RWPE2 (cell line): ENCODE data around the gene RBM39.

Source experiments
- ATAC-seq: fragments of 200-7000 bp; cut with Tn5 transposase; 3 replicates; pipeline ENCODE4 v1.9.1; 2021; ENCODE audit warnings: low read depth
- DNase-seq: peaks from one replicate; pipeline ENCODE4 v3.0.0-alpha.2; 2020; ENCODE audit warnings: low spot score
- H3K27ac ChIP-seq: fragments of 450-650 bp; 2 replicates; pipeline ENCODE4 v1.5.1; 2017; ENCODE audit warnings: mild to moderate bottlenecking; ENCODE audit not compliant: poor library complexity, severe bottlenecking
- H3K27me3 ChIP-seq: fragments of 250-450 bp; sonication (Bioruptor Pico); 2 replicates; pipeline ENCODE4 v1.5.1; 2021; ENCODE audit warnings: mild to moderate bottlenecking, moderate library complexity; ENCODE audit not compliant: insufficient read depth, poor library complexity, severe bottlenecking
- H3K36me3 ChIP-seq: fragments of 250-450 bp; sonication (Bioruptor Pico); 2 replicates; pipeline ENCODE4 v1.5.1; 2020; ENCODE audit warnings: low read depth, mild to moderate bottlenecking, moderate library complexity
- H3K4me1 ChIP-seq: fragments of 250-450 bp; sonication (Bioruptor Pico); 2 replicates; pipeline ENCODE4 v1.5.1; 2021; ENCODE audit warnings: mild to moderate bottlenecking, moderate library complexity; ENCODE audit not compliant: insufficient read depth, poor library complexity, severe bottlenecking
- H3K4me3 ChIP-seq: fragments of 250-450 bp; sonication (Bioruptor Pico); 2 replicates; pipeline ENCODE4 v1.5.1; 2021; ENCODE audit warnings: mild to moderate bottlenecking, moderate library complexity; ENCODE audit not compliant: severe bottlenecking
- H3K9me3 ChIP-seq: fragments of 250-450 bp; sonication (Bioruptor Pico); 2 replicates; pipeline ENCODE4 v1.5.1; 2021; ENCODE audit warnings: mild to moderate bottlenecking, moderate library complexity; ENCODE audit not compliant: severe bottlenecking
- TF ChIP-seq, protein P1 (sequence below): fragments of 450-650 bp; IDR thresholded peaks from one replicate; pipeline ENCODE4 v1.5.1; 2017; ENCODE audit warnings: mild to moderate bottlenecking, moderate library complexity; ENCODE audit not compliant: poor library complexity, severe bottlenecking

RBM39 gene

DNA sequence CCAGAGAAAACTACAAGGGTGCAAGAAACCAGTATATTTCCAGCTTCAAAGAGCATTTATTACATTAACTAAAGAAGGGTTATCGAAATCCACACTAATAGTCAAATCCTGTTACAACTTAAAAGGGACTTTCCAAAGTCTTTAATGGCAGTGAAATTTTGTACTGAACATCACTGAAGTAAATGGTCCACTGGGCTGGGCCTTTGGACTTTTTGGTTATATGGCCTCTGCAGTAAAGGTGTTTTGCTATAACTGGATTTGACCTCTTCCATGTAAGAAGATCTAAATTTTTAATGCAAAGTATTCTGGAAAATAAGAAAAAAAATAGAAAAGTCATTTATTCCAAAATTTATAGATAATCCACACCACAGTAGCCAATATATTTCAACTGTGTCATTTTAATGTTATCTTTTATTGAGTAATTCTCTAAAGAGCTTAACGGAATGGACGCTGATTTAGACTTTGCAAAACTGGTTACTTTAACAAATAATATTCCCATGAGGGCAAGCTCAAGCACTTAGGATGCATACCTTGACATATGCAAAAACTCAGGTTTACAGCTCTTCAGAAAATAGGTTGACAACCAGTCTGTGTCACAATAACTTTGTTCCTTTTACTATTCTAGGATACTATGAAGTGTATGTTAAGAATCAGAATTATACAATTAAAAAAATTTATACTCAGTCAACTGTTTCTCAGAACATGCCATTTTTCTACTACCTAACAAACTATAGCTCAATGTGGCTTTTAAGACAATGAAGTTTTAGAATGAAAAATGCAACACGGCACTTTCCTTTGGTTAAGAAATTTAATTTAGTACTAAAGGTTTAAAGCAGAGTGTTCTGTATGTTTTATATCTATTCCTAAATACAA is 7.0 kb downstream of the RBM39 start:
- Histone ChIP-seq H3K27me3 (no peaks in the 10 kb centered on the region), H3K9me3 (no peaks in the 10 kb centered on the region), H3K27ac (no peak overlapping the region), H3K4me1 (peaks cover 65% of the 10 kb centered on the region), H3K4me3 (no peak overlapping the region), H3K36me3 (peaks cover 100% of the 10 kb centered on the region)
- TF ChIP-seq, protein P1, sequence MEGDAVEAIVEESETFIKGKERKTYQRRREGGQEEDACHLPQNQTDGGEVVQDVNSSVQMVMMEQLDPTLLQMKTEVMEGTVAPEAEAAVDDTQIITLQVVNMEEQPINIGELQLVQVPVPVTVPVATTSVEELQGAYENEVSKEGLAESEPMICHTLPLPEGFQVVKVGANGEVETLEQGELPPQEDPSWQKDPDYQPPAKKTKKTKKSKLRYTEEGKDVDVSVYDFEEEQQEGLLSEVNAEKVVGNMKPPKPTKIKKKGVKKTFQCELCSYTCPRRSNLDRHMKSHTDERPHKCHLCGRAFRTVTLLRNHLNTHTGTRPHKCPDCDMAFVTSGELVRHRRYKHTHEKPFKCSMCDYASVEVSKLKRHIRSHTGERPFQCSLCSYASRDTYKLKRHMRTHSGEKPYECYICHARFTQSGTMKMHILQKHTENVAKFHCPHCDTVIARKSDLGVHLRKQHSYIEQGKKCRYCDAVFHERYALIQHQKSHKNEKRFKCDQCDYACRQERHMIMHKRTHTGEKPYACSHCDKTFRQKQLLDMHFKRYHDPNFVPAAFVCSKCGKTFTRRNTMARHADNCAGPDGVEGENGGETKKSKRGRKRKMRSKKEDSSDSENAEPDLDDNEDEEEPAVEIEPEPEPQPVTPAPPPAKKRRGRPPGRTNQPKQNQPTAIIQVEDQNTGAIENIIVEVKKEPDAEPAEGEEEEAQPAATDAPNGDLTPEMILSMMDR: no peak
- no peak for DNase-seq
- ATAC-seq: no peak

DNA sequence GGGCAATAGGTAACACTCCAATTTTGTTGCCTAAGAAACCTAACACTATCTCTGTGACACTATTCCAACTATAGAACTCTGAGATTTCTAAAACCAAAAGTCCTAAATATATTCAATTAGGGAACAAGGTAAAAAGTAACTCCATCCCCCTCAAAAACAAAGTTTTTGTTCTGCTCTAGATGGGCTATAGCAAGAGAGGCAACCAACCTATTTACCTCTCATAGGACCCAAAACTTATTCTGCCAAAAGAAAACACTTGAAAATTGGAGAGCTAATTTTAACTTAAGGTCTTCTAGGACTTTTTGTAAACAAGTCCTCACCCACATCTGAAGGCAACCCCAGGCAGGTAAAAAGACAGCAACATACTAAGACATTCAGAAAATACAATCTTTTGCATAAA is 7.7 kb downstream of the RBM39 start:
- H3K27me3 ChIP-seq: no peaks in the 10 kb centered on the region
- no peak for DNase-seq
- H3K9me3 ChIP-seq: no peaks in the 10 kb centered on the region
- peaks cover 100% of the 10 kb centered on the region for H3K36me3 ChIP-seq
- ATAC-seq: no peak; the same call in 2 of the 3 replicates
- TF ChIP-seq, protein P1: no peak
- no peak overlapping the region for H3K4me3 ChIP-seq
- H3K27ac ChIP-seq: no peak overlapping the region
- H3K4me1 ChIP-seq: peaks cover 59% of the 10 kb centered on the region

DNA sequence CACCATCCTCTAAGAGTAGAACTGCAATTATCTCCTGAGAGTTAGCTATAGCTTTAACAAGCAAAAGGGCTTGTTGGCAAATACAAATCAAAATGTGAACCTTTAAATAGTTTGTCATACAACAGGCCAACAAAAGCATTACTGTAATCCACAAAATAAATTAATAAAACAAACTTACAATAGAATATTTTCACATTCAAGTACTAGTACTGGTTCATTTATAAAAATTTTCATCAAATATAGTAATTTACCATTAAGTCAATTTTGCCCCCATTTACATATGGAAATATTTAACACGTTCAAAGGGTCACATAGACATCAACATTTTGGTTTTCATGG is 9.4 kb downstream of the RBM39 start:
- no peak overlapping the region for H3K4me3 ChIP-seq
- peaks cover 100% of the 10 kb centered on the region for H3K36me3 ChIP-seq
- ATAC-seq (no peak), DNase-seq (no peak)
- no peaks in the 10 kb centered on the region for H3K9me3 ChIP-seq
- H3K27me3 ChIP-seq: no peaks in the 10 kb centered on the region
- peaks cover 47% of the 10 kb centered on the region for H3K4me1 ChIP-seq
- H3K27ac ChIP-seq: no peak overlapping the region
- TF ChIP-seq, protein P1: no peak

DNA sequence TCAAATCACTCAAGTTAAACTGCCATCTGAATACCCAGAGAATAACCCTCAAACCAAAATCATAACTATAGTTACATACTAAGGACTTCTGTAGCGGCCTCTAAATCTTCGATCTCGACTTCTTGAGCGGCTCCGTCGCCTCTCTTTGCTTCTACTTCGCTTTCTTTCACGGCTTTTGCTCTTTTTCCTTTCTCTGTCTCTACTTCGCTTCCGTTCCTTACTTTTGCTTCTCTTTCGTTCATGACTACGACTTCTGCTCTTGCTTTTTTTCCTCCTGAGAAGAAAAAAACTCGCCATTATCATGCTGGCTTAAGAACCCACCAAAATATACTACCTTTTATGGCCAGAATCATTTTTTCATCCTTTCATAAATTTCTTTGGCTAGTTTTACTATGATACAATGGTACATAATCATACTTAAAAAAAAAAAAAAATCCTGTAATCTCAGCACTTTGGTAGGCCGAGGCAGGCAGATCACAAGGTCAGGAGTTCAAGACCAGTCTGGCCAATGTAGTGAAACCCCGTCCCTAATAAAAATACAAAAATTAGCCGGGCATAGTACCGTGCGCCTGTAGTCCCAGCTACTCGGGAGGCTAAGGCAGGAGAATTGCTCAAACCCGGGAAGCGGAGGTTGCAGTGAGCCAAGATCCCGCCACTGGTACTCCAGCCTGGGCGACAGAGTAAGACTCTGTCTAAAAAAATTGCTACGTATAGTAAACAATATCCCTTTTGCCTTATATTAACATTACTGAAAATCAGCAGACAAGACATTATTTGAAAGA is 10.0 kb downstream of the RBM39 start:
- Histone ChIP-seq H3K27ac (no peak overlapping the region), H3K4me3 (no peak overlapping the region), H3K36me3 (peaks cover 100% of the 10 kb centered on the region), H3K4me1 (peaks cover 47% of the 10 kb centered on the region), H3K9me3 (no peaks in the 10 kb centered on the region), H3K27me3 (no peaks in the 10 kb centered on the region)
- ATAC-seq: no peak
- DNase-seq: peak; percentile 64
- TF ChIP-seq, protein P1: no peak
